ENCODE data around the gene ZNF784.

Gene ZNF784

GRCh38 chr19:55606817-55607216 lies 17.5 kb downstream of the ZNF784 start:
- H3K27ac ChIP-seq (ENCODE audit: low read length): no peak overlapping the region
- H3K9me2 ChIP-seq (replicated peaks; ENCODE audit: insufficient read depth, low read length): no peaks in the 10 kb centered on the region
- no peaks in the 10 kb centered on the region for H4K20me1 ChIP-seq (ENCODE audit: insufficient read depth, low read length)
- DNase-seq: no peak
- TF ChIP-seq EZH2phosphoT487 (IDR thresholded peaks at IDR 0.05; ENCODE audit: low read length) (no peak), EZH2 (optimal IDR thresholded peaks at IDR 0.05; ENCODE audit: low read depth, low read length) (no peak)
- TF ChIP-seq, protein P1, sequence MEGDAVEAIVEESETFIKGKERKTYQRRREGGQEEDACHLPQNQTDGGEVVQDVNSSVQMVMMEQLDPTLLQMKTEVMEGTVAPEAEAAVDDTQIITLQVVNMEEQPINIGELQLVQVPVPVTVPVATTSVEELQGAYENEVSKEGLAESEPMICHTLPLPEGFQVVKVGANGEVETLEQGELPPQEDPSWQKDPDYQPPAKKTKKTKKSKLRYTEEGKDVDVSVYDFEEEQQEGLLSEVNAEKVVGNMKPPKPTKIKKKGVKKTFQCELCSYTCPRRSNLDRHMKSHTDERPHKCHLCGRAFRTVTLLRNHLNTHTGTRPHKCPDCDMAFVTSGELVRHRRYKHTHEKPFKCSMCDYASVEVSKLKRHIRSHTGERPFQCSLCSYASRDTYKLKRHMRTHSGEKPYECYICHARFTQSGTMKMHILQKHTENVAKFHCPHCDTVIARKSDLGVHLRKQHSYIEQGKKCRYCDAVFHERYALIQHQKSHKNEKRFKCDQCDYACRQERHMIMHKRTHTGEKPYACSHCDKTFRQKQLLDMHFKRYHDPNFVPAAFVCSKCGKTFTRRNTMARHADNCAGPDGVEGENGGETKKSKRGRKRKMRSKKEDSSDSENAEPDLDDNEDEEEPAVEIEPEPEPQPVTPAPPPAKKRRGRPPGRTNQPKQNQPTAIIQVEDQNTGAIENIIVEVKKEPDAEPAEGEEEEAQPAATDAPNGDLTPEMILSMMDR (IDR thresholded peaks at IDR 0.05; ENCODE audit: low read length): no peak
- peaks cover 16% of the 10 kb centered on the region for H3F3A ChIP-seq (ENCODE audit: insufficient read depth, low read length)
- H3K79me2 ChIP-seq (ENCODE audit: low read length): peaks cover 43% of the 10 kb centered on the region
- peak overlapping the region; percentile 74; the same call in 1 of the 2 replicates for H3K9ac ChIP-seq (ENCODE audit: low read length)
- 0 out of 2 replicates have a peak overlapping the region, but pooled peaks have one; percentile 1 for H2AFZ ChIP-seq (ENCODE audit: low read length)
- no peaks in the 10 kb centered on the region for H3K27me3 ChIP-seq (replicated peaks; ENCODE audit: insufficient read depth, low read length)
- H3K4me1 ChIP-seq (ENCODE audit: low read length): peaks cover 11% of the 10 kb centered on the region
- H3K36me3 ChIP-seq (replicated peaks; ENCODE audit: insufficient read depth, low read length): no peaks in the 10 kb centered on the region
- no peaks in the 10 kb centered on the region for H3K9me3 ChIP-seq (replicated peaks; ENCODE audit: insufficient read depth, low read length)
- H3K4me2 ChIP-seq (ENCODE audit: low read depth, low read length): peak overlapping the region; percentile 51
- peak overlapping the region; percentile 67 for H3K4me3 ChIP-seq (ENCODE audit: low read length)

- Histone ChIP-seq H3K9ac (ENCODE audit: low read length) (peak overlapping the region; percentile 74; the same call in 1 of the 2 replicates), H2AFZ (ENCODE audit: low read length) (0 out of 2 replicates have a peak overlapping the region, but pooled peaks have one; percentile 1), H3K79me2 (ENCODE audit: low read length) (peaks cover 39% of the 10 kb centered on the region), H3K4me3 (ENCODE audit: low read length) (peak overlapping the region; percentile 67), H3K9me2 (replicated peaks; ENCODE audit: insufficient read depth, low read length) (no peaks in the 10 kb centered on the region), H3K4me1 (ENCODE audit: low read length) (peaks cover 11% of the 10 kb centered on the region), H3F3A (ENCODE audit: insufficient read depth, low read length) (peaks cover 20% of the 10 kb centered on the region), H3K27ac (ENCODE audit: low read length) (peak overlapping the region; percentile 65; the same call in 1 of the 2 replicates), H3K4me2 (ENCODE audit: low read depth, low read length) (peak overlapping the region; percentile 51), H3K9me3 (replicated peaks; ENCODE audit: insufficient read depth, low read length) (no peaks in the 10 kb centered on the region), H3K36me3 (replicated peaks; ENCODE audit: insufficient read depth, low read length) (no peaks in the 10 kb centered on the region), H4K20me1 (ENCODE audit: insufficient read depth, low read length) (no peaks in the 10 kb centered on the region), H3K27me3 (replicated peaks; ENCODE audit: insufficient read depth, low read length) (no peaks in the 10 kb centered on the region)
- TF ChIP-seq EZH2 (optimal IDR thresholded peaks at IDR 0.05; ENCODE audit: low read depth, low read length) (no peak), EZH2phosphoT487 (IDR thresholded peaks at IDR 0.05; ENCODE audit: low read length) (no peak)
- TF ChIP-seq, protein P1 (IDR thresholded peaks at IDR 0.05; ENCODE audit: low read length): no peak
- no peak for DNase-seq
These were observed 17.9 kb downstream of the ZNF784 start for GRCh38 chr19:55606471-55606787.

GRCh38 chr19:55605637-55606470 lies 18.5 kb downstream of the ZNF784 start, which contains the start of gene ZNF865:
TSS of gene ZNF865 (plus strand) at chr19:55605647. CDS start at chr19:55613619, 7,972 bp downstream.
- peak; percentile 71 for DNase-seq
- Histone ChIP-seq H3K27me3 (replicated peaks; ENCODE audit: insufficient read depth, low read length) (no peaks in the 10 kb centered on the region), H4K20me1 (ENCODE audit: insufficient read depth, low read length) (no peaks in the 10 kb centered on the region), H3K79me2 (ENCODE audit: low read length) (peaks cover 36% of the 10 kb centered on the region), H3K27ac (ENCODE audit: low read length) (peak within 1 kb of the TSS; percentile 68), H3K4me2 (ENCODE audit: low read depth, low read length) (peak within 1 kb of the TSS; percentile 86), H3K4me1 (ENCODE audit: low read length) (peaks cover 16% of the 10 kb centered on the region), H3K9me2 (replicated peaks; ENCODE audit: insufficient read depth, low read length) (no peaks in the 10 kb centered on the region), H2AFZ (ENCODE audit: low read length) (peak within 1 kb of the TSS; percentile 78), H3F3A (ENCODE audit: insufficient read depth, low read length) (peaks cover 24% of the 10 kb centered on the region), H3K9ac (ENCODE audit: low read length) (peak within 1 kb of the TSS; percentile 74), H3K9me3 (replicated peaks; ENCODE audit: insufficient read depth, low read length) (no peaks in the 10 kb centered on the region), H3K36me3 (replicated peaks; ENCODE audit: insufficient read depth, low read length) (no peaks in the 10 kb centered on the region), H3K4me3 (ENCODE audit: low read length) (peak within 1 kb of the TSS; percentile 67)
- no peak for TF ChIP-seq EZH2 (optimal IDR thresholded peaks at IDR 0.05; ENCODE audit: low read depth, low read length)
- TF ChIP-seq, protein P1 (IDR thresholded peaks at IDR 0.05; ENCODE audit: low read length): peak; percentile 84
